Neural cell (in vitro differentiated cells): ENCODE data around the gene PCDH9.

Source experiments
- CTCF ChIP-seq: fragments of 450-650 bp; IDR thresholded peaks from 2 replicates; pipeline ENCODE4 v1.5.1; 2014; ENCODE audit warnings: antibody characterized with exemption, mild to moderate bottlenecking, moderate library complexity; ENCODE audit not compliant: poor library complexity, severe bottlenecking
- EP300 ChIP-seq: fragments of 450-650 bp; conservative IDR thresholded peaks from 2 replicates; pipeline ENCODE4 v1.6.1; 2014; ENCODE audit warnings: antibody characterized with exemption, mild to moderate bottlenecking, moderate library complexity; ENCODE audit not compliant: poor library complexity, severe bottlenecking
- EZH2 ChIP-seq: fragments of 200-600, 300-800 bp; shearing (Covaris generic), sonication (generic); IDR thresholded peaks from 2 replicates; pipeline ENCODE4 v1.6.1; 2014; ENCODE audit warnings: antibody characterized with exemption, low read length, borderline replicate concordance, mild to moderate bottlenecking; ENCODE audit not compliant: insufficient read depth, poor library complexity, severe bottlenecking
- MXI1 ChIP-seq: fragments of 450-650 bp; conservative IDR thresholded peaks from 2 replicates; pipeline ENCODE4 v1.6.1; 2014; ENCODE audit warnings: antibody characterized with exemption, mild to moderate bottlenecking; ENCODE audit not compliant: poor library complexity, severe bottlenecking
- POLR2AphosphoS5 ChIP-seq: IDR thresholded peaks from 2 replicates; pipeline ENCODE4 v1.6.1; 2012
- RAD21 ChIP-seq: fragments of 450-650 bp; conservative IDR thresholded peaks from 2 replicates; pipeline ENCODE4 v1.6.1; 2014; ENCODE audit warnings: antibody characterized with exemption, mild to moderate bottlenecking, moderate library complexity
- REST ChIP-seq: IDR thresholded peaks from 2 replicates; pipeline ENCODE4 v1.6.1; 2012; ENCODE audit warnings: borderline replicate concordance
- SMC3 ChIP-seq: fragments of 450-650 bp; conservative IDR thresholded peaks from 2 replicates; pipeline ENCODE4 v1.6.1; 2014; ENCODE audit warnings: antibody characterized with exemption, mild to moderate bottlenecking, moderate library complexity; ENCODE audit not compliant: poor library complexity
- TAF1 ChIP-seq: IDR thresholded peaks from 2 replicates; pipeline ENCODE4 v1.6.1; 2012; ENCODE audit warnings: low read depth

GRCh38 chr13:67094078-67094477, 136.1 kb downstream of the PCDH9 start:
- TF ChIP-seq SMC3, result no peak
- TF ChIP-seq CTCF, result no peak
- no peak for TF ChIP-seq POLR2AphosphoS5
- TF ChIP-seq TAF1, result no peak
- no peak for TF ChIP-seq EP300
- TF ChIP-seq EZH2, result no peak
- no peak for TF ChIP-seq REST
- no peak for TF ChIP-seq RAD21
- TF ChIP-seq MXI1, result no peak
